HuH-7 (cell line): Measurements from ENCODE around the gene RSAD2.
"Not testable (repeated sequence)": the region's sequence is repeated elsewhere in the genome, so short reads cannot be mapped to it uniquely, and the experiment has no call there.

Experiments
- DNase-seq: peaks from one replicate; pipeline ENCODE4 v3.0.0; 2011; ENCODE audit warnings: low spot score

RSAD2 gene

GRCh38 chr2:6927186-6927585 is 49.6 kb downstream of the RSAD2 start:
- DNase-seq, result no peak

- DNase-seq, result no peak
Measured at GRCh38 chr2:6927753-6928152, 50.2 kb downstream of the RSAD2 start.

GRCh38 chr2:6928452-6928851 is 50.9 kb downstream of the RSAD2 start:
- no peak for DNase-seq

GRCh38 chr2:6929196-6929819 is 51.7 kb downstream of the RSAD2 start:
- no peak for DNase-seq

GRCh38 chr2:6930923-6931647 is 53.5 kb downstream of the RSAD2 start:
- no peak for DNase-seq

GRCh38 chr2:6931753-6932152 is 54.2 kb downstream of the RSAD2 start:
- DNase-seq, result no peak

- no peak for DNase-seq
Measured at GRCh38 chr2:6932206-6932605, 54.6 kb downstream of the RSAD2 start.

- DNase-seq, result no peak
Measured at GRCh38 chr2:6932828-6933227, 55.3 kb downstream of the RSAD2 start.

- DNase-seq, result no peak
Measured at GRCh38 chr2:6933911-6934310, 56.3 kb downstream of the RSAD2 start.

- DNase-seq, result no peak
Measured at GRCh38 chr2:6934345-6934744, 56.8 kb downstream of the RSAD2 start.

- no peak for DNase-seq
Measured at GRCh38 chr2:6934758-6935651, 57.4 kb downstream of the RSAD2 start.

GRCh38 chr2:6935652-6936020 is 58.1 kb downstream of the RSAD2 start:
- DNase-seq, result not testable (repeated sequence)

- DNase-seq, result no peak
Measured at GRCh38 chr2:6937157-6937556, 59.6 kb downstream of the RSAD2 start.

GRCh38 chr2:6937582-6937981 is 60.0 kb downstream of the RSAD2 start:
- DNase-seq, result no peak

- DNase-seq, result no peak
Measured at GRCh38 chr2:6939071-6939470, 61.5 kb downstream of the RSAD2 start.

GRCh38 chr2:6940820-6941219 is 63.2 kb downstream of the RSAD2 start:
- DNase-seq, result no peak

GRCh38 chr2:6941299-6942046 is 63.9 kb downstream of the RSAD2 start:
- no peak for DNase-seq

- DNase-seq, result no peak
Measured at GRCh38 chr2:6942848-6943247, 65.3 kb downstream of the RSAD2 start.

GRCh38 chr2:6943523-6943922 is 65.9 kb downstream of the RSAD2 start:
- DNase-seq, result no peak

GRCh38 chr2:6943971-6944370 is 66.4 kb downstream of the RSAD2 start:
- no peak for DNase-seq

- DNase-seq, result no peak
Measured at GRCh38 chr2:6944555-6944954, 67.0 kb downstream of the RSAD2 start.

- DNase-seq, result no peak
Measured at GRCh38 chr2:6945087-6945813, 67.7 kb downstream of the RSAD2 start.
